Thoracic aorta (tissue), 2 donors: ENCODE results near the gene RSF1. TPM values are rescaled to one million over a fixed set of nuclear protein-coding genes. Genes with fewer than 3 reads are reported as not detected.
"Not testable (repeated sequence)": the region's sequence is repeated elsewhere in the genome, so short reads cannot be mapped to it uniquely, and the experiment has no call there.

Source experiments
- ATAC-seq: fragments of 150-250 bp; one replicate; pipeline ENCODE4 v1.8.0; 2017; ENCODE audit warnings: low read depth; ENCODE audit not compliant: insufficient number of reproducible peaks, low FRiP score
- DNase-seq: peaks from one replicate; pipeline ENCODE4 v3.0.0-alpha.2; 2020; ENCODE audit warnings: low spot score
- H3K27ac ChIP-seq, 2 donors: fragments of 200-600 bp; sonication (generic); 1 replicate in 1 of 2; 2 replicates in 1 of 2; pipeline ENCODE4 v1.5.1; 2016; ENCODE audit warnings: mild to moderate bottlenecking in 2 of 2, moderate library complexity in 2 of 2
- H3K27me3 ChIP-seq: fragments of 200-600 bp; sonication (generic); replicated peaks from 2 replicates; pipeline ENCODE4 v1.6.0; 2016; ENCODE audit warnings: mild to moderate bottlenecking; ENCODE audit not compliant: insufficient read depth
- H3K36me3 ChIP-seq: fragments of 200-600 bp; sonication (generic); one replicate; pipeline ENCODE4 v1.5.1; 2016
- H3K4me1 ChIP-seq, 2 donors: fragments of 200-600 bp; sonication (generic); 1 replicate in 1 of 2; 2 replicates in 1 of 2; pipeline versions ENCODE4 v1.5.1 to v1.6.0; 2016; ENCODE audit warnings: low read depth in 2 of 2, mild to moderate bottlenecking in 1 of 2; ENCODE audit not compliant: control insufficient read depth in 1 of 2
- H3K4me3 ChIP-seq: fragments of 200-600 bp; sonication (generic); 2 replicates; pipeline ENCODE4 v1.5.1; 2016; ENCODE audit warnings: mild to moderate bottlenecking
- H3K9me3 ChIP-seq: fragments of 200-600 bp; sonication (generic); 2 replicates; pipeline ENCODE4 v1.5.1; 2016
- CTCF ChIP-seq: fragments of 200-600 bp; sonication (generic); IDR thresholded peaks from one replicate; pipeline ENCODE4 v1.5.1; 2019; ENCODE audit warnings: antibody characterized with exemption
- total RNA-seq, 2 donors: library from RNA; depleted of rRNA; stranded (reverse); fragments of >200 nt; gene quantifications; one replicate each; pipeline versions ENCODE4 v1.1.0 to v1.2.3, GENCODE V29; 2016

Gene RSF1
- total RNA-seq, 2 donors from 2014 or later = 86.6 to 107 TPM

GRCh38 chr11:77636731-77637344 lies 183.7 kb downstream of the RSF1 start:
- no peak for ATAC-seq

GRCh38 chr11:77633926-77634325 lies 186.6 kb downstream of the RSF1 start:
- H3K9me3 ChIP-seq, ATAC-seq, H3K27me3 ChIP-seq, H3K36me3 ChIP-seq, DNase-seq, H3K27ac ChIP-seq, H3K4me3 ChIP-seq: not testable (repeated sequence)
- H3K4me1 ChIP-seq = peaks cover 16 to 24% of the 10 kb centered on the region in 2 donors

More at GRCh38 chr11:77636731-77637344, 183.7 kb downstream of the RSF1 start:
- no peak for DNase-seq
- Histone ChIP-seq H3K9me3 (no peaks in the 10 kb centered on the region), H3K4me1 (peaks cover 16 to 24% of the 10 kb centered on the region in 2 donors), H3K4me3 (peak overlapping the region; percentile 94), H3K27me3 (no peaks in the 10 kb centered on the region), H3K36me3 (no peaks in the 10 kb centered on the region), H3K27ac (peak overlapping the region in 1 of 2 donors; percentile 72)
- TF ChIP-seq CTCF = no peak

- TF ChIP-seq CTCF = no peak
- Histone ChIP-seq H3K27ac (no peak overlapping the region), H3K9me3 (no peaks in the 10 kb centered on the region), H3K27me3 (no peaks in the 10 kb centered on the region), H3K36me3 (peaks cover 18% of the 10 kb centered on the region), H3K4me1 (no peaks in the 10 kb centered on the region), H3K4me3 (no peak overlapping the region)
- no peak for DNase-seq
- ATAC-seq = no peak
Measured at GRCh38 chr11:77630157-77630710, 190.3 kb downstream of the RSF1 start.

- H3K4me1 ChIP-seq = no peaks in the 10 kb centered on the region
- peaks cover 36% of the 10 kb centered on the region for H3K36me3 ChIP-seq
- no peaks in the 10 kb centered on the region for H3K9me3 ChIP-seq
- peak; percentile 57 for TF ChIP-seq CTCF
- no peak overlapping the region for H3K4me3 ChIP-seq
- ATAC-seq = no peak
- H3K27me3 ChIP-seq = no peaks in the 10 kb centered on the region
- DNase-seq = no peak
- no peak overlapping the region for H3K27ac ChIP-seq
Measured at GRCh38 chr11:77619576-77620198, 200.8 kb downstream of the RSF1 start.

GRCh38 chr11:77617892-77618291 lies 202.6 kb downstream of the RSF1 start:
- no peak for TF ChIP-seq CTCF

More at GRCh38 chr11:77617892-77618291, 202.6 kb downstream of the RSF1 start:
- H3K4me3 ChIP-seq = no peak overlapping the region
- DNase-seq = no peak
- H3K36me3 ChIP-seq = peaks cover 29% of the 10 kb centered on the region
- no peak overlapping the region for H3K27ac ChIP-seq
- H3K9me3 ChIP-seq = no peaks in the 10 kb centered on the region
- H3K4me1 ChIP-seq = no peaks in the 10 kb centered on the region
- H3K27me3 ChIP-seq = no peaks in the 10 kb centered on the region
- ATAC-seq = no peak
